ENCODE data around the gene HGS.
A peak's percentile ranks its signal among the peaks of the same experiment; 100 is the strongest.

The HGS gene

DNA sequence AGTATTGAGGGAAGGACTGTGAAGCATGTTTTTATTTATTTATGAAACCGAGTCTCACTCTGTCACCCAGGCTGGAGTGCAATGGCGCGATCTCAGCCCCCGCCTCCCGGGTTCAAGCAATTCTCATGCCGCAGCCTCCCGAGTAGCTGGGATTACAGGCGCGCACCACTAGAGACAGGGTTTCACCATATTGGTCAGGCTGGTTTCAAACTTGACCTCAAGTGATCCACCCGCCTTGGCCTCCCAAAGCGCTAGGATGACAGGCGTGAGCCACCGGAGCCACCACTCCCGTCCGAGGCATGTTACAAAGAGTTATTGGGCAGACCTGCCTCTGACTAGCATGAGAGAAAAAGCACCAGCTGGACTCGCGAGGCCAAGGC is 22.4 kb downstream of the HGS start:
- no peak for DNase-seq

- DNase-seq = no peak
Measured at GRCh38 chr17:81706757-81707624, 23.2 kb downstream of the HGS start.

- no peak for DNase-seq
Measured at GRCh38 chr17:81707725-81708646, 24.2 kb downstream of the HGS start.

- DNase-seq = no peak
Measured at GRCh38 chr17:81708739-81709185, 25.0 kb downstream of the HGS start.

DNA sequence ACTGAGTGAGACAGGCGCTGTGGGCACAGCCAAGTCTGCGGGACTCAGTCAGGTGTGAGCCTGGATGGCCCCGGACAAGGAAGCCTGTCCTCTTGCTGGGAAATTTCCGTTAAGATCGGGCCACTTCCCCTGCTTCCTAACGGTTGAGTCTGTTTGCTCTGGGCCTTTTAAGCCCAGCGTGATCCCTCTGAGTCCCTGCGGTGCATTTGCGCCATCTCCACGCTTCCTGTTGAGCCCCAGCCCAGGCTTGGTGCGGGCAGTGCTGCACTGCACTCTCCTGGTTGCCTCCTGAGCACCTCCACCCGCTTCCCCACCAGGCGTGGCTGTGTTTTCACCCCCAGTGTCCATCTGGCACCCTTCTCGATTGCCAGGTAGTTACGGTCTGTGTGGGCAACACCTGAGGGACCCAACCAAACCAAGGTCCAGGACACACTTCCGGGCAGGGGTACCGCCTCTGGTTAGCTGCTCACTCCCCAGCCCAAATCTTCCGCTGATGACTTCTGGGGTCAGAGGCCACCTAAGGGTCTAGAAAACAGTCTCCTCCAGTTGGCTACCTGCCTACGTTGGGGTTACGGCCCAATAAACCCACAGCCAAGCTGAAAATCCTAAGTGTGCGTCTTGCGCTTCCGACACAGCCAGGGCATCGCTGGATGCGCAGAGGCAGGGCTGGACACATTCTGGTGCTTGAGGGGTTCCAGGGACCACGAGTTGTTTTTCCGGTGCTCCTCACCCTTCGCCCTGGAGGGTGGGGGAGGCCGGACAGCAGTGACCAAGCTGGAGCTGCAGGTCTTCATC is 26.9 kb downstream of the HGS start:
- no peak for DNase-seq

DNA sequence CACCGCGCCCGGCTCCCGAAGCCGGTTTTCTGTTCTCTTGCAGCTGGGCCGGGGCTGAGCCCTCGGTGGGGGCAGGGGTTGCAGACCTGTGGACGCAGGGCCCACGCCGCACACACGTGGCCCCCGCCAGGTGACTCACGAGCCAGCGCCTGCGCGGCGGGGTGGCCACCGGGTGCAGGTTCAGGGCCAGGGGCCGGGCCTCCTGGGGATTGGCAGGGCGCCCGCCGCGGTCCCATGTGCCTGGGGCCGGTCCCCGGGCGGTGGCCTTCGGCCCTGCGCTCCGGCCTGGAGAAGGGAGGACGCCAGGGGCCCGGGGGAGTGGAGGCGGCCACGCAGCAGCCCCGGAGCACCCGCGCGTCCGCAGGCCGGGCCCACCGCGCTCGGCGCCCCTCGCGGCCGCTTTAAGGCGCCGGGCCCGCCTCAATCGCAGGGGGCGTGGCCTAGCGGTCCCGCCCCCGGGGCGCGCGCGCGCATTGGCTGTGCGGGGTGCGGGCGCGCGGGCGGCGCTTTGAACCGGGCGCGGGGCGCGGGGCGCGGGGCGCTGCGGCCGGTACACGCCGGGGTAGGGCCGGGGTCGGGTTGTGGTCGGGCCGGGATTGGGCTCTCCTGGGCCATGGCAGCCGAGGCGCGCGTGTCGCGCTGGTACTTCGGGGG is 28.1 kb downstream of the HGS start, which contains the start of gene SLC25A10:
Gene SLC25A10, plus strand, starts transcription at position 471 of the 654 bp plus-strand sequence. Its CDS starts 143 bp downstream, at position 614.
- DNase-seq = peak; percentile 76

GRCh38 chr17:81712468-81713003 is 28.7 kb downstream of the HGS start:
- no peak for DNase-seq

GRCh38 chr17:81713004-81713555 is 29.3 kb downstream of the HGS start:
- no peak for DNase-seq

- DNase-seq = no peak
Measured at GRCh38 chr17:81713556-81714411, 30.0 kb downstream of the HGS start.

GRCh38 chr17:81714412-81715106 is 30.7 kb downstream of the HGS start:
- DNase-seq = no peak

- no peak for DNase-seq
Measured at GRCh38 chr17:81715107-81715871, 31.5 kb downstream of the HGS start.

DNA sequence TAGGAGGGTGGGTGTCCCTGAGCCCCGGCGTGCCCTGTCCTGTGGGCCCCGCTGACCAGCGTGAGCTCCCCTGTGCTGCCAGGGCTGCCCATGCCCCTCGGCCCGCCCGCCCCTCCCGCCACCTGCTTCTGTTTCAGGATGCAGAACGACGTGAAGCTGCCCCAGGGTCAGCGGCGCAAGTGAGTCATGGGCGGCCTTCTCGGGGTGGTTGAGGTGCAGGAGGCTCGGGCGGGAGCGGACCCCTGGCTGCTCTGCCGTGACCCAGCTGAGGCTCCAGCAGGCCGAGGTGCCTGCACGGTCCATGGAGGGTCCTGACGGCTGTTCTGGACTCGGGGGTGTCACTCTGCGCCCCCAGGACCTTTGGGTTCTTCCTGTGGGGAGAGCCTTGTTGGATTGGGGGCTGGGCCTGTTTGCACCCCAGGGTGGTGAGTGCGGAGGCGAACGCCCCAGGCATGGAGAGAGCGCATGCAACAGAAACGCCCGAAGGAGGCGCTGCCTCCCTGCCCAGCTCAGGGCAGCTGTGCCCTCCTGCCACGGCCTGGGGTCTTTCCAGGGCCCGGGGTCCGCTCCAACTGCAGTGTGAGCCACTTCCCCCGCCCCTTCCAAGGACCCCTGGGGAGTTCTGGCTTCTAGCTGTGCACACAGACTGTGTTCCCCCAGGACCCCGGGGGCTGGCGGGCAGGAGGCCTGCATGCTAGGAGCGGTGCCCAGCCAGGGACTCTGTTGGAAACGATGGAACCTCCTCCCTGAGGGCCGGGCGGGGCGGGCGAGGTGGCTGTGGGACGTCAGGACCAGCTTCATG is 32.3 kb downstream of the HGS start:
- DNase-seq = no peak

DNA sequence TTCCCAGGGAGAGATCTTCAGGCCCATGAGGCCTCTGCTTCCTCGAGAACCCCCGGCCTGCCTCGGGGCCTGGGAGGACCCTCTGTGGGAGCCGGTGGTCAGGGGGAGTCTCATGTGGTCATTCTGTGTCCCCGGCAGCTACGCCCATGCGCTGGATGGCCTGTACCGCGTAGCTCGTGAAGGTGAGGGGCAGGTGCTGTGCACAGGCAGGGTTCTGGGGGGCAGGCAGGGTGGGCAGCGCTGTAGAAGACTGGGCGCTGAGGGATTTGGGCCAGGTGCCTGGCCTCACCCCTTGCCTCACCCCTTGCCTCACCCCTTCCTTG is 32.8 kb downstream of the HGS start:
- no peak for DNase-seq

DNA sequence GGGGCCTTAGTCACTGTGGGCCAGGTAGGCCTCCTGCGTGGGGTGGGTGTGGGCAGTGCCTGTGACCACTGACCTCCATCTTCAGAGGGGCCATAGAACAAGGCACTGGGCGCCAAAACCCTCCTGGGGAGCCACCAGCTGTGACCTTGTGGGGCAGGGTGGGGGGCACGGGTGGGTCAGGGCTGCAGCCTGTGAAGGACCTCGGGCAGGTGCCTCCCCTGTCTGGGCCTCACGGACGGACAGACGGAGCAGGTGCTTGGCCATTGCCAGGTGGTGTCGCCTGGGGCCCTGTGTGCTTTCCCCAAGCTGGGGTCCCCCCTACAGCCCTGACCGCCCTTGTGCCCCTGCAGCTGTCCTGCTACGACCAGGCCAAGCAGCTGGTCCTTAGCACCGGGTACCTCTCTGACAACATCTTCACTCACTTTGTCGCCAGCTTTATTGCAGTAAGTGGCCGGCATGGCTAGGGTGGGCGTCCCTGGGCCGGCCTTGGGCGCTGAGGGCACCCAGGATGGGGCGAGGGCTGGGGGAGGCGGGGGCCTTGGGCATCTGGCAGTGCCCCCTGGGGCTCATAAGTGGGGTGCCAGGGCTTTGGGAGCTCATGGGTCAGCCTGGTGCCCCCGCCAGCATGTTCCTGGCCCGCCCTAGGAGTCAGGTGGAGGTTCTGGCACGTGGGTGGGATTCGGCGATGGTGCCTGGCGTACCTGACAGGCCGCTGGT is 33.4 kb downstream of the HGS start:
- no peak for DNase-seq

- no peak for DNase-seq
Measured at GRCh38 chr17:81717766-81718089, 33.9 kb downstream of the HGS start.

GRCh38 chr17:81719410-81720266 is 35.8 kb downstream of the HGS start:
- DNase-seq = no peak

All from left hindlimb (tissue), 1 donor.